HepG2 (cell line): ENCODE data around the gene HIRA. TPM values are rescaled to one million over a fixed set of nuclear protein-coding genes. Genes with fewer than 3 reads are reported as not detected.

Experiments
- CENPX ChIP-seq: sonication (generic); formaldehyde crosslinking; IDR thresholded peaks from 2 replicates; pipeline ENCODE4 v1.9.0; 2021; ENCODE audit warnings: mild to moderate bottlenecking, missing genetic modification reagents, moderate library complexity
- ETS1 ChIP-seq: sonication (generic); formaldehyde crosslinking; IDR thresholded peaks from 2 replicates; pipeline ENCODE4 v1.4.0; 2020; ENCODE audit warnings: missing genetic modification reagents
- GTF3A ChIP-seq: sonication (generic); formaldehyde crosslinking; conservative IDR thresholded peaks from 2 replicates; pipeline ENCODE4 v1.4.0; 2020; ENCODE audit warnings: mild to moderate bottlenecking, missing genetic modification reagents
- KMT2B ChIP-seq: IDR thresholded peaks from 2 replicates; pipeline ENCODE4 v1.6.1; 2016; ENCODE audit warnings: missing genetic modification reagents, missing compliant biosample characterization
- MAFF ChIP-seq: IDR thresholded peaks from 2 replicates; pipeline ENCODE4 v1.6.1; 2011; ENCODE audit warnings: low read depth, low read length, improper control_type of control experiment
- MIXL1 ChIP-seq: IDR thresholded peaks from 2 replicates; pipeline ENCODE4 v1.6.1; 2016
- PHF8 ChIP-seq: sonication (generic); formaldehyde crosslinking; IDR thresholded peaks from 2 replicates; pipeline ENCODE4 v1.5.0; 2020; ENCODE audit warnings: missing genetic modification reagents
- RERE ChIP-seq: IDR thresholded peaks from 2 replicates; pipeline ENCODE4 v1.6.1; 2016; ENCODE audit warnings: low read depth, missing genetic modification reagents, missing compliant biosample characterization
- SAFB2 ChIP-seq: sonication (generic); formaldehyde crosslinking; IDR thresholded peaks from 2 replicates; pipeline ENCODE4 v1.5.1; 2020; ENCODE audit warnings: missing genetic modification reagents, low read depth, mild to moderate bottlenecking, borderline replicate concordance
- ZBED4 ChIP-seq: sonication (generic); formaldehyde crosslinking; IDR thresholded peaks from 2 replicates; pipeline ENCODE4 v1.4.0; 2020; ENCODE audit warnings: missing genetic modification reagents, borderline replicate concordance
- ZFP90 ChIP-seq: sonication (generic); formaldehyde crosslinking; IDR thresholded peaks from 2 replicates; pipeline ENCODE4 v1.8.0; 2022; ENCODE audit warnings: missing genetic modification reagents, mild to moderate bottlenecking, inconsistent platforms, borderline replicate concordance
- ZNF441 ChIP-seq: sonication (generic); formaldehyde crosslinking; IDR thresholded peaks from 2 replicates; pipeline ENCODE4 v1.7.0; 2021; ENCODE audit warnings: missing genetic modification reagents, borderline replicate concordance
- ZNF572 ChIP-seq: sonication (generic); formaldehyde crosslinking; IDR thresholded peaks from 2 replicates; pipeline ENCODE4 v1.5.1; 2020; ENCODE audit warnings: mild to moderate bottlenecking, missing genetic modification reagents
- ZNF607 ChIP-seq: sonication (generic); formaldehyde crosslinking; IDR thresholded peaks from 2 replicates; pipeline ENCODE4 v1.5.1; 2020; ENCODE audit warnings: missing genetic modification reagents, mild to moderate bottlenecking, borderline replicate concordance
- ZNF709 ChIP-seq: sonication (generic); formaldehyde crosslinking; IDR thresholded peaks from 2 replicates; pipeline ENCODE4 v1.5.0; 2020; ENCODE audit warnings: mild to moderate bottlenecking, missing genetic modification reagents
- ZSCAN22 ChIP-seq: sonication (generic); formaldehyde crosslinking; IDR thresholded peaks from 2 replicates; pipeline ENCODE4 v1.4.0; 2020; ENCODE audit warnings: mild to moderate bottlenecking, missing genetic modification reagents
- polyA plus RNA-seq, 8 experiments: library from polyadenylated mRNA; depleted of rRNA in 3 of 8; stranded (reverse) in 7 of 8; unstranded in 1 of 8; fragments of >200 nt; fragmentation: Illumina TruSeq in 4 of 8; extraction: Trizol in 4 of 8; gene quantifications; 2 replicates each; pipeline versions ENCODE4 v1.2.1 to v1.2.3, GENCODE V29; 2011 to 2016; ENCODE audit warnings: low read depth in 4 of 8, missing spikeins in 1 of 8, mixed read lengths in 1 of 8; ENCODE audit not compliant: insufficient read depth in 1 of 8
- total RNA-seq, 5 experiments: library from RNA; depleted of rRNA; stranded (reverse); fragments of >200 nt; fragmentation: Illumina TruSeq; extraction: Trizol; gene quantifications; 2 replicates each; pipeline ENCODE4 v1.2.3, GENCODE V29; 2016; ENCODE audit warnings: low read depth in 1 of 5

HIRA gene
- total and polyA plus RNA-seq, 2 of the 13 experiments (the other 11 are each of a cell fraction or from before 2014, with no cell fraction given): 21.5 to 29.2 TPM

GRCh38 chr22:19431649-19432132 lies at the start of gene HIRA (continued):
- TF ChIP-seq ZBED4 (CRISPR knock-in tag) (peak; percentile 91), ZFP90 (CRISPR knock-in tag) (no peak), ETS1 (no peak), ZNF709 (CRISPR knock-in tag) (no peak), RERE (CRISPR knock-in tag) (no peak), CENPX (CRISPR knock-in tag) (no peak), ZNF607 (CRISPR knock-in tag) (no peak), ZNF572 (CRISPR knock-in tag) (no peak), GTF3A (CRISPR knock-in tag) (no peak), KMT2B (CRISPR knock-in tag) (no peak), PHF8 (CRISPR knock-in tag) (no peak; the same call in 1 of the 2 replicates), MAFF (no peak), SAFB2 (CRISPR knock-in tag) (peak; percentile 17; the same call in 1 of the 2 replicates), ZNF441 (CRISPR knock-in tag) (peak; percentile 23; the same call in 1 of the 2 replicates), MIXL1 (CRISPR knock-in tag) (no peak), ZSCAN22 (CRISPR knock-in tag) (no peak)
